ENCODE measurements around the gene NCLN. TPM values are rescaled to one million over a fixed set of nuclear protein-coding genes. Genes with fewer than 3 reads are reported as not detected.
A peak's percentile ranks its signal among the peaks of the same experiment; 100 is the strongest.
"Not testable (repeated sequence)": the region's sequence is repeated elsewhere in the genome, so short reads cannot be mapped to it uniquely, and the experiment has no call there.

NCLN gene
- 35.9 TPM for polyA plus RNA-seq (ENCODE audit: insufficient read length)

GRCh38 chr19:3185461-3186159, at the start of gene NCLN:
Gene NCLN (plus strand): TSS chr19:3185930. CDS start chr19:3186031, 101 bp downstream.
- DNase-seq: peak; percentile 97

GRCh38 chr19:3135961-3136683, 49.6 kb upstream of the NCLN start, which contains the start of gene GNA15:
Gene GNA15 (plus strand): TSS chr19:3136033. CDS start chr19:3136451, 418 bp downstream.
- no peak for DNase-seq

- DNase-seq: no peak
These were observed 49.1 kb upstream of the NCLN start for GRCh38 chr19:3136684-3137055.

GRCh38 chr19:3137119-3137518, 48.6 kb upstream of the NCLN start:
- no peak for DNase-seq

- no peak for DNase-seq
These were observed 47.5 kb upstream of the NCLN start for GRCh38 chr19:3138268-3138667.

DNA sequence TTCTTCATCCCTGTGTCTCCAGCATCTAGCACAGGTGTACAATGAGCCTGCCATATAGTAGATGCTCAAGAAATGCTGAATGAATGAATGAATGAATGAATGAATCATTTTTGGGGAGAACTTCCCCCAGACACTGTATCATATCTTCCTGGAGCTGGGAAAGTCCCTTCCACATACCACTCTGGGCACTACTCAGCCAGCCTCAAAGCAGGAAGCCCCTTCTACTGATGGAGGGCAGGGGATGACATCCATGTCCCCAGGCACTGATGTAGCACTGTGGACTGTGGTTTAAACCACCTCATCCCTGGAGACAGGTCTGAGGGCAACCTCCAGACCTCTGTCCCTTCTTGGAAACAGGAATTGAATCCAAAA, 45.1 kb upstream of the NCLN start:
- DNase-seq: no peak

- no peak for DNase-seq
These were observed 43.4 kb upstream of the NCLN start for GRCh38 chr19:3142292-3142670.

DNA sequence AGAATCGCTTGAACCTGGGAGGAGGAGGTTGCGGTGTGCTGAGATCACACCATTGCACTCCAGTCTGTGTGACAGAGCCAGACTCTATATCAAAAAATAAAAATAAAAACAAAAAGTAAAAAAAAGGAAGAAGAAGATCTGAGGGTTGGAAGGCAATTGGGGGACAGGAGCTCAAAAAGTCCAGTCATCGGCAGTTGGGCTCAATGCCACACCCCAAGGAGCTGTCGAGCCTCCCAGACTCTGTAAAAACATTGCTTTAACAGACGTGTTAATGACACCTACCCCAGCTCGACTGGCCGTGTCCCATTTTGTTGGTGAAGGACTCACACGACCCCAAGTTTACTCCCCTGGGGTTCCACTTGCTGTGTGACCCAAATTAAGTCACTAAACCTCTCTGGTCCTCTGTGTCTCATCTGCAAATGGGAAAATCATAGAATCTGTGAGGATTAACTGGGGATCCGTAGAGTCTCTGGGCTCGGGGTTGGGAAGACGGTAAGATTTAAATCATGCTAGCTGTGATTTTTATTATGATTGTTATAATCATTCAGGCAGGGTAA, 42.9 kb upstream of the NCLN start:
- DNase-seq: no peak

DNA sequence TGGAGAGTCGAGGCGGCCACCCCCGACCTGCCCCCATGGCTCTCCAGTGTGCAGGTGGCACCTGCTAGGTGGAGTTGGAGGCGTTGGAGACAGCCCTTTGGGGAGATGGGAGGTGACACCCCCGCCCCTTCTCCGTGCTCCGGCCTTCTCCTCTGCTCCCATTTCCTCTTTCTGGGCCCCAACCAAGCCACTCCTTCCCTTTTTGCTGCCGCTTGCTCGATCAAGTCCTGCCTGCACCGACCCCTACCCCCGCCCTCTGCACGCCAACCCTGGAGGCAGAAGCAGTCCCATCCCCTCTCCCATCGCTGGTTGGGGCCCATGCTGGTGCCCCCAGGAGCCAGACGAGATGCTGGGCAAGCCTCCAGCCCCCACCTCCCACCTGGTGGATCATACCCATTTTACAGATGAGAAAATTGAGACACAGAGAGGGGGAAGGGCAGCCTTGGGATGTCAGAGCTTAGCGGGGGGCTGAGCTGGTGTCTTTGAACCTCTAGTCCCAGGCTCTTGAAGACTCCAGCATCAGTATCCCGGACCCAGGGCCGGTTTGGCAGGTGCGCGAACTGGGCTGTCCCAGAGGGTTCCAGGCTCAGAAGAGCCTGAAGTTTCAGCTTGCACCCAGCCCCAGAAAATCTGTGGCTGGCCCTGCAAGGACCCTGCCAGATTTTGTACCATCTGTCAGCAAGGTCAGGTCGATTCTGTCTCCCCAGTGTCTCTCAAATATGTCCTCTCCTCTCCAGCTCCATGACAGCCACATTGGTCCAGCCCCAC, 39.6 kb upstream of the NCLN start:
- no peak for DNase-seq

DNA sequence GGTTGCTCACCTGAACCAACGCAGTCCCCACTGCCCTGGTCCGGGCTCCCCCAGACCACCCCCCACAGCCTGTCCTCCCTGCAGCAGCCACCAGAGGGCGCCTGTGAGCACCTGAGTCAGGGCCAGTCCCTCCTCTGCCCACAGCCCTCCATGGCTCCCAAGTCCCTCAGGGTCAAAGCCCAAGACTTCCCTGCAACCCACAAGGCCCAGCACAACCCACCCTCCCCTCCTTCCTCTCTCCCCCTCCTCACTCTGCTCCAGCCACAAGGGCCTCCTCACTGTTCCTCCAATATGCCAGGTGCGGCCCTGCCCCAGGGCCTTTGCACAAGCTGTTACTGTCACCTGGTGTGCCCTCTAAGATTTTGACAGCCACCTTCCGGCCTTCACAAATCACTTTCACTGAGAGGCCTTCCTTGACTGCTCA, 39.0 kb upstream of the NCLN start:
- no peak for DNase-seq

- no peak for DNase-seq
These were observed 37.2 kb upstream of the NCLN start for GRCh38 chr19:3148503-3148902.

- no peak for DNase-seq
These were observed 36.6 kb upstream of the NCLN start for GRCh38 chr19:3149089-3149488.

DNA sequence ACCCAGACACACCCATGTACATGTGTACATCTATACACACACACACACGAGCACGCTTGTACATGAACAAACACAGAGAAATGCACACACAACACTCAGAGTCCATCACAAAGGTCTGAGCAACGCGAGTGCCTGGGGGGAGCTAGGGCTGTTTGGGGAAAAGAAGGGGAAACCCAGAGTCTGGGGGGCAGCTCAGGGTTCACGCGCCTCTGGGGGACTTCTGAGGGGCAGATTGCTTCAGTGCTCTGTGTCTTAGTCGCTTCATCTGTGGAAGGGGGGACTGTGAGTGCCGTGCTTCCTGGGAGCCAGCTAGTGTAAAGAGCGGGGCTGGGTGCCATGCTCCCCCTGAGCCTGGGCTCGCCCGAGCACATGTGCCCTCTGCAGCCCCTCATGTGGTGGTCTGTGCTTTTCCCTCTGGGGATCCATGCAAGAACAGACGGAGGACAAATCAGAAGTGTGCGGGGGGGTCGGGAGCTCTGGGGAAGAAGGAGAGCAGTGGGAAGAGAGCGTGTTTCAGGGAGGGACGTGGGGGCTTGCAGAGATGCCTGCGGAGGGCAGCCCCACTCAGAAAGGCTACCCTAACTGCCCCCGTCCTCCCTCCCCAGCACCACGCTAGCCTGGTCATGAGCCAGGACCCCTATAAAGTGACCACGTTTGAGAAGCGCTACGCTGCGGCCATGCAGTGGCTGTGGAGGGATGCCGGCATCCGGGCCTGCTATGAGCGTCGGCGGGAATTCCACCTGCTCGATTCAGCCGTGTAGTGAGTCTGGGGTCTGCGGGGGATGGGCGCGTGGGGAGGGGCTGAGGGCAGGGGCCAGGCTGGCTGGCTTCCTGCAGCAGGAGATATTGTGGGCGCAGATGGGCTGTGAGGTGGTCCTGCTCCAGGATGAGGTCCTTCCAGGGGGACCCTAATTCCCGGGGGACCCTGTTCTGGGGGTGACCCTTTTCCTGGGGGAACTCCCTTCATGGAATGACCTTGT, 35.9 kb upstream of the NCLN start:
- no peak for DNase-seq

DNA sequence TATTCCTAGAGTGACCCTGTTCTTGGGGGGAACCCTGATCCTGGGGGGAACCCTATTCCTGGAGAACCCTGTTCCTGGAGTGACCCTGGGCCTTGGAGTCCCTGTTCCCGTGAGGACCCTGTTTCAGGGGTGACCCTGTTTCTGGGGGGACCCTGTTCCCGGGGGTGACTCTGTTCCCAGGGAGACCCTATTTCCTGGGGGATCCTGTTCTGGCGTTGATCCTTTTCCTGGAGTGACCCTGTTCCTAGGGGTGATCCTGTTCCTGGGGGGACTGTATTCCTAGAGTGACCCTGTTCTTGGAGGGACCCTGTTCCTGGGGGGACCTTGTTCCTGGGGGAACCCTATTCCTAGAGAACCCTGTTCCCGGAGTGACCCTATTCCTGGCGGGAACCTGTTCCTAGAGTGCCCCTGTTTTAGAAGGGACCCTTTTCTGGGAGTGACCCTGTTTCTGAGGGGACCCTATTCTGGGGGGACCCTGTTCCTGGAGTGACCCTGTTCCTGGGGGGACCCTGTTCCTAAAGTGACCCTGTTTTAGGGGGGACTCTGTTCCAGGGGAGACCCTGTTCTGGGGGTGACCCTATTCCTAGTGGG, 34.9 kb upstream of the NCLN start:
- no peak for DNase-seq

DNA sequence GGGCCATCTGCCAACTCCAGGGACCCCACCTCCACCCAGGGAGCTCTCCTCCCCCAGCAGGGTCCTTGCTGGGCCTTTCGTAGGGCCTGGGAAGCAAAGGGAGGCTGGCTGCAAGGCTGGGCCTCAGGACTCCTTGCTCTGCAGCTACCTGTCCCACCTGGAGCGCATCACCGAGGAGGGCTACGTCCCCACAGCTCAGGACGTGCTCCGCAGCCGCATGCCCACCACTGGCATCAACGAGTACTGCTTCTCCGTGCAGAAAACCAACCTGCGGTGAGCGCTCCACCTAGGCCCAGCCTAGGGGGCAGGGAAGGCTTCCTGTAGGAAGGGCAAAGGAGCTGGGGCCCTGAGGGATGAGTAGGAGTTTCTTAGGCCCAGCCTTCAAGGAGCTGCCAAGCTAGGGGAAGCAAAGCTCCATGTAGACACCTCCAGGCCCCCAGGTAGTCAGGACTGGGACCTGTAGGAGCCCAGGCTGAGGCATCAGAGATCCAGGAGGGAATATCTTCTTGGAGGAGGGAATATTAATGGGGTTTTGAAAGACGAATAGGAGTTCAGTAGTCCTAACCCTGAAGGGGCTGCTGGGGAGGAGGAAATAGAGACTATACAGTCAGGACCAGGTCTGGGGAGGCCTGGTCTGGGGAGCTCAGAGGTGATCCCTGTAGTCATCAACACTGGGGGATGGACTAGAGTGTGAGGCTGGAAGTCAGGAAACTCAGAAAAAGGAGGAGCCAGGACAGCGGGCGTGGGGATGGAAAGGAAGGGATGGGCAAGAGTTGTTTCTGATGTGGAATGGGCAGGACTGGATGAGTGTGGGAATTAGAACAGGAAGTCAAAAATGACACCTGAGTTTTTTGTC, 33.9 kb upstream of the NCLN start:
- DNase-seq: no peak

GRCh38 chr19:3152419-3152780, 33.3 kb upstream of the NCLN start:
- DNase-seq: no peak

DNA sequence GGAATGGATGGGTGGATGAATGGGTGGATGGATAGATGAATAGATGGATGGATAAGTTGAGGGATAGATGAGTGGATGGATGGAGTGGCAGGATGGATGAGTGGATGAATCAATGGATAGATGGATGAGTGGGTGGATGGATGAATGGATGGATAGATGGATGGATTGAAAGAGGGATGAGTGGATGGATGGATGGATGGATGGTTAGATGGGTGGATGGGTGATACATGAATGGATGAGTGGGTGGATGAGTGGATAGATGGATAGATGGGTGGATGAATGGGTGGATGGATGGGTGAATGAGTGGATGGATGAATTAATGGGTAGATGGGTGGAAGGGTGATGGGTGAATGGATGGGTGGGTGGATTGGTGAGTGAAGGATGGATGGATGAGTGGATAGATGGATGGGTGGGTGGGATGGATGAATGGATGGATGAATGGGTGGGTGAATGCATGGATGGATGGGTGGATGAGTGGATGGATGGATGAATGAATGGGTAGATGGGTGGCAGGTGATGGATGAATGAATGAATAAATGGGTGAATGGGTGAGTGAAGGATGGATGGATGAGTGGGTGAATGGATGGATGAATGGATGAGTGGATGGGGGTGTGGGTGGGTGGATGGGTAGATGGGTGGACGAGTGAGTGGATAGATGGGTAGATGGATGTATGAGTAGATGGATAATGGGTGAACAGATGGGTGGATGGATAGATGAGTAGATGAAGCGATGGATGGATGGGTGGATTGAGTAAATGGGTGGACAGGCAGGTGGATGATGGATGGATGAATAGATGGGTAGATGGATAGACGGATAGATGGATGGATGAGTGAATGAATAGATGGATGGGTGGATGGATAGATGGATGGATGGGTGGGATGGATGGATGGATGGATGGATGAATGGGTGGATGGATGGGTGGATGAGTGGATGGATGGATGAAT, 32.2 kb upstream of the NCLN start:
- no peak for DNase-seq

GRCh38 chr19:3154447-3154846, 31.3 kb upstream of the NCLN start:
- DNase-seq: not testable (repeated sequence)
